ENCODE measurements around the gene TNIP1. TPM values are rescaled to one million over a fixed set of nuclear protein-coding genes. Genes with fewer than 3 reads are reported as not detected.

TNIP1 gene
- total RNA-seq, 2 donors from 2014 or later, result 51.3 to 52.2 TPM

- WGBS, 2 experiments (ENCODE audit: insufficient coverage in 1 of 2, insufficient read length in 1 of 2), result 96% methylated on average over 4 of the region's 4 CpGs; no CpG with 5 or more reads in 1 of the 2 experiments
- H3K9ac ChIP-seq (ENCODE audit: extremely low read depth, low read length, poor library complexity, severe bottlenecking), result no peak overlapping the region
- peaks cover 16% of the 10 kb centered on the region for H3K36me3 Mint-ChIP-seq (ENCODE audit: low read depth)
- H3K27ac ChIP-seq (ENCODE audit: low read depth, low read length), result no peak overlapping the region
- H3K36me3 ChIP-seq (ENCODE audit: control insufficient read depth, insufficient read depth, low read length), result no peaks in the 10 kb centered on the region
- peaks cover 7% of the 10 kb centered on the region for H3K4me1 Mint-ChIP-seq
- H3K9me3 Mint-ChIP-seq, result peaks cover 3% of the 10 kb centered on the region
- peaks cover 8% of the 10 kb centered on the region for H3K4me1 ChIP-seq (ENCODE audit: control insufficient read depth, insufficient read depth, low read length)
- no peak for TF ChIP-seq CTCF (conservative IDR thresholded peaks at IDR 0.05)
- no peak for DNase-seq
- no peaks in the 10 kb centered on the region for H3K9me3 ChIP-seq (ENCODE audit: control insufficient read depth, low read length)
- H3K27me3 ChIP-seq (ENCODE audit: control insufficient read depth, insufficient read depth, low read length, poor library complexity, severe bottlenecking), result no peaks in the 10 kb centered on the region
- no peaks in the 10 kb centered on the region for H3K27me3 Mint-ChIP-seq (ENCODE audit: insufficient read depth)
- no peak overlapping the region for H3K4me3 Mint-ChIP-seq
- H3K27ac Mint-ChIP-seq, result no peak overlapping the region
- H3K4me3 ChIP-seq (ENCODE audit: low read length), result no peak overlapping the region
These were observed 9.8 kb downstream of the TNIP1 start for GRCh38 chr5:151071021-151071420.

- no peak overlapping the region for H3K4me3 ChIP-seq (ENCODE audit: low read length)
- peaks cover 3% of the 10 kb centered on the region for H3K9me3 Mint-ChIP-seq
- no peaks in the 10 kb centered on the region for H3K36me3 ChIP-seq (ENCODE audit: control insufficient read depth, insufficient read depth, low read length)
- TF ChIP-seq CTCF (conservative IDR thresholded peaks at IDR 0.05), result no peak
- H3K36me3 Mint-ChIP-seq (ENCODE audit: low read depth), result peaks cover 16% of the 10 kb centered on the region
- H3K27me3 Mint-ChIP-seq (ENCODE audit: insufficient read depth), result no peaks in the 10 kb centered on the region
- H3K27ac Mint-ChIP-seq, result no peak overlapping the region
- 88% methylated on average over 2 of the region's 2 CpGs; no CpG with 5 or more reads in 1 of the 2 experiments for WGBS, 2 experiments (ENCODE audit: insufficient coverage in 1 of 2, insufficient read length in 1 of 2)
- H3K27ac ChIP-seq (ENCODE audit: low read depth, low read length), result no peak overlapping the region
- H3K27me3 ChIP-seq (ENCODE audit: control insufficient read depth, insufficient read depth, low read length, poor library complexity, severe bottlenecking), result no peaks in the 10 kb centered on the region
- DNase-seq, result no peak
- H3K4me1 ChIP-seq (ENCODE audit: control insufficient read depth, insufficient read depth, low read length), result peaks cover 8% of the 10 kb centered on the region
- H3K4me1 Mint-ChIP-seq, result peaks cover 7% of the 10 kb centered on the region
- H3K9ac ChIP-seq (ENCODE audit: extremely low read depth, low read length, poor library complexity, severe bottlenecking), result no peak overlapping the region
- no peaks in the 10 kb centered on the region for H3K9me3 ChIP-seq (ENCODE audit: control insufficient read depth, low read length)
- no peak overlapping the region for H3K4me3 Mint-ChIP-seq
These were observed 10.4 kb downstream of the TNIP1 start for GRCh38 chr5:151070449-151070848.

- Mint-ChIP-seq H3K9me3 (peaks cover 3% of the 10 kb centered on the region), H3K36me3 (ENCODE audit: low read depth) (peaks cover 14% of the 10 kb centered on the region), H3K27me3 (ENCODE audit: insufficient read depth) (no peaks in the 10 kb centered on the region), H3K4me3 (no peak overlapping the region), H3K27ac (no peak overlapping the region), H3K4me1 (peaks cover 7% of the 10 kb centered on the region)
- H3K27me3 ChIP-seq (ENCODE audit: control insufficient read depth, insufficient read depth, low read length, poor library complexity, severe bottlenecking), result no peaks in the 10 kb centered on the region
- H3K36me3 ChIP-seq (ENCODE audit: control insufficient read depth, insufficient read depth, low read length), result no peaks in the 10 kb centered on the region
- DNase-seq, result no peak
- H3K4me1 ChIP-seq (ENCODE audit: control insufficient read depth, insufficient read depth, low read length), result peaks cover 8% of the 10 kb centered on the region
- no peaks in the 10 kb centered on the region for H3K9me3 ChIP-seq (ENCODE audit: control insufficient read depth, low read length)
- TF ChIP-seq CTCF (conservative IDR thresholded peaks at IDR 0.05), result no peak
- H3K9ac ChIP-seq (ENCODE audit: extremely low read depth, low read length, poor library complexity, severe bottlenecking), result no peak overlapping the region
- no peak overlapping the region for H3K27ac ChIP-seq (ENCODE audit: low read depth, low read length)
- WGBS, 2 experiments (ENCODE audit: insufficient coverage in 1 of 2, insufficient read length in 1 of 2), result 83 to 92% methylated on average over 6 to 12 of the region's 12 CpGs
- no peak overlapping the region for H3K4me3 ChIP-seq (ENCODE audit: low read length)
These were observed 12.2 kb downstream of the TNIP1 start for GRCh38 chr5:151068433-151069197.

All from endodermal cell (in vitro differentiated cells).